ENCODE data around the gene BOLL.

DNA sequence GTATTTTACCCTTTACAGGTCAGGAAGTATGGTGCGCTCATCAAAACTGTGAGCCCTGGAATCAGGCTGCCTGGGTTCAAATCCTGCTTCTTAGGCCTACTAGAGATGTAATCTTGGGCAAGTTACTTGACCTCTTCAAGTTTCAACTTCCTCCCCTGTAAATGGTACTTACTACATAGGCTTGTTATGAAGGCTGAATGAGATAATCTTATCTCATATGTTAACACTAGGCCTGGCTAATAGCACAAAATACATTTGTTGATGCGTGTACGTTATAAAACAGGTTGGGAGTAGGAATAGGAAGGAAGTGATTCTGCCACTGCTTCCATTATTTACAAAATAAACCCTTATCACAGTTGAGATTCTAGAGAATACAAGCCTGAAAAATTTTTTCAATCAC lies 108.1 kb downstream of the BOLL start:
- TF ChIP-seq, protein P1, sequence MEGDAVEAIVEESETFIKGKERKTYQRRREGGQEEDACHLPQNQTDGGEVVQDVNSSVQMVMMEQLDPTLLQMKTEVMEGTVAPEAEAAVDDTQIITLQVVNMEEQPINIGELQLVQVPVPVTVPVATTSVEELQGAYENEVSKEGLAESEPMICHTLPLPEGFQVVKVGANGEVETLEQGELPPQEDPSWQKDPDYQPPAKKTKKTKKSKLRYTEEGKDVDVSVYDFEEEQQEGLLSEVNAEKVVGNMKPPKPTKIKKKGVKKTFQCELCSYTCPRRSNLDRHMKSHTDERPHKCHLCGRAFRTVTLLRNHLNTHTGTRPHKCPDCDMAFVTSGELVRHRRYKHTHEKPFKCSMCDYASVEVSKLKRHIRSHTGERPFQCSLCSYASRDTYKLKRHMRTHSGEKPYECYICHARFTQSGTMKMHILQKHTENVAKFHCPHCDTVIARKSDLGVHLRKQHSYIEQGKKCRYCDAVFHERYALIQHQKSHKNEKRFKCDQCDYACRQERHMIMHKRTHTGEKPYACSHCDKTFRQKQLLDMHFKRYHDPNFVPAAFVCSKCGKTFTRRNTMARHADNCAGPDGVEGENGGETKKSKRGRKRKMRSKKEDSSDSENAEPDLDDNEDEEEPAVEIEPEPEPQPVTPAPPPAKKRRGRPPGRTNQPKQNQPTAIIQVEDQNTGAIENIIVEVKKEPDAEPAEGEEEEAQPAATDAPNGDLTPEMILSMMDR (conservative IDR thresholded peaks at IDR 0.05): no peak
- TF ChIP-seq EZH2 (IDR thresholded peaks at IDR 0.05; ENCODE audit: low read depth): no peak

Data from PC-9 (cell line).